ENCODE results near the gene CCN5.

CCN5 gene

GRCh38 chr20:44768256-44768655, 53.1 kb downstream of the CCN5 start:
- TF ChIP-seq CTCF (conservative IDR thresholded peaks at IDR 0.05): no peak
- H3K27ac ChIP-seq: no peak overlapping the region

- H3K27ac ChIP-seq: peak overlapping the region; percentile 49
- TF ChIP-seq CTCF (conservative IDR thresholded peaks at IDR 0.05): no peak
These were observed 53.8 kb downstream of the CCN5 start for GRCh38 chr20:44768854-44769480.

- no peak for TF ChIP-seq CTCF (conservative IDR thresholded peaks at IDR 0.05)
These were observed 54.3 kb downstream of the CCN5 start for GRCh38 chr20:44769481-44769863.

GRCh38 chr20:44770484-44771171, 55.5 kb downstream of the CCN5 start:
- no peak for TF ChIP-seq CTCF (conservative IDR thresholded peaks at IDR 0.05)
- no peak overlapping the region for H3K27ac ChIP-seq

More at GRCh38 chr20:44769481-44769863, 54.3 kb downstream of the CCN5 start:
- peak overlapping the region; percentile 49 for H3K27ac ChIP-seq

GRCh38 chr20:44771172-44771535, 56.0 kb downstream of the CCN5 start:
- no peak overlapping the region for H3K27ac ChIP-seq
- TF ChIP-seq CTCF (conservative IDR thresholded peaks at IDR 0.05): no peak

GRCh38 chr20:44772636-44773035, 57.5 kb downstream of the CCN5 start:
- no peak overlapping the region for H3K27ac ChIP-seq
- TF ChIP-seq CTCF (conservative IDR thresholded peaks at IDR 0.05): no peak

GRCh38 chr20:44773070-44773829, 58.1 kb downstream of the CCN5 start:
- no peak overlapping the region for H3K27ac ChIP-seq
- TF ChIP-seq CTCF (conservative IDR thresholded peaks at IDR 0.05): no peak

Measured in VCaP (cell line).